H1 (cell line): ENCODE data around the gene TMEM116.

ENCODE experiments used
- CTCF ChIP-seq, 3 experiments: IDR thresholded peaks; 1 replicate in 2 of 3; 2 replicates in 1 of 3; pipeline versions ENCODE4 v1.5.1 to v1.6.1; 2011; ENCODE audit warnings: low read length in 3 of 3, mild to moderate bottlenecking in 3 of 3, inconsistent platforms in 2 of 3, low read depth in 1 of 3, moderate library complexity in 1 of 3; ENCODE audit not compliant: insufficient read depth in 1 of 3; ENCODE audit errors: control extremely low read depth in 1 of 3
- SP1 ChIP-seq: IDR thresholded peaks from 2 replicates; pipeline ENCODE4 v1.6.1; 2011; ENCODE audit warnings: low read depth, low read length
- SRF ChIP-seq: IDR thresholded peaks from 2 replicates; pipeline ENCODE4 v1.6.1; 2011; ENCODE audit warnings: mild to moderate bottlenecking, low read depth, low read length, moderate library complexity
- TAF1 ChIP-seq: IDR thresholded peaks from 2 replicates; pipeline ENCODE4 v1.6.1; 2011; ENCODE audit warnings: mild to moderate bottlenecking, low read depth, low read length

GRCh38 chr12:111887926-111888745, 124.8 kb downstream of the TMEM116 start:
- TF ChIP-seq SP1 (no peak), CTCF (IDR thresholded peaks at IDR 0.05; ENCODE audit: control extremely low read depth in 1 of 3, insufficient read depth in 1 of 3, low read depth in 1 of 3, low read length in 3 of 3) (no peak), TAF1 (no peak), SRF (no peak)
